Choroid plexus epithelial cell (primary cell): Measurements from ENCODE around the gene MARK4.

Source experiments
- DNase-seq: peaks from one replicate; pipeline ENCODE4 v3.0.0-alpha.2; 2010; ENCODE audit warnings: low read depth
- H3K4me3 ChIP-seq: 2 replicates; pipeline ENCODE4 v1.5.1; 2011; ENCODE audit warnings: low read depth, mild to moderate bottlenecking, control low read depth, low read length, moderate library complexity
- CTCF ChIP-seq: conservative IDR thresholded peaks from 2 replicates; pipeline ENCODE4 v1.5.1; 2011; ENCODE audit warnings: low read depth, mild to moderate bottlenecking, control low read depth, inconsistent platforms, low read length, moderate library complexity

The MARK4 gene

DNA sequence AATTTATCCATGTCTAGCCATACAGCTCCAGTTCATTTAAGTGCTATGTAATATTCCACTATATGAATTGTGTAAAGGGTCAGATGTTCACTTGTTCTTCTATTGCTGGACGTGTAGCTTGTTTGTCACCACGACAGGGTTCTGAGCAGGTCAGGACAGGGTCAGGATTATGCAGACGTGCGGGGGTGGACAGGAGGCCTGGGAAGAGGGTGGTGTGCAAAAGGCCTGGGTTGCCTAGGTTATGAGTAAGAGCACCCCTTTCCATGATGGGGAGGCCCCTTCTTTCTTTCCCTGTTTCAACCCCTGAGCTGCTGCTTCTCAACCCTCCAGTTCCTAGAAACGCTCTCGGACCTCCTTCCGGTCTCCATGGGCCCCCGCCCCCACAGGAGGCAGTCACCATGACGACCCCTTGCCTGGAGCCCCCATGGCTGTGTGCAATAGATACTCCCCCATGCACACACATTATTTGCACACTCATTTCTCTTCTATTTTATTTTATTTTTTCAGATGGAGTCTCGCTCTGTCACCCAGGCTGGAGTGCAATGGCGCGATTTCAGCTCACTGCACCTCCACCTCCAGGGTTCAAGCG is 7.8 kb upstream of the MARK4 start:
- TF ChIP-seq CTCF, result no peak
- no peak for DNase-seq
- H3K4me3 ChIP-seq, result no peak overlapping the region

DNA sequence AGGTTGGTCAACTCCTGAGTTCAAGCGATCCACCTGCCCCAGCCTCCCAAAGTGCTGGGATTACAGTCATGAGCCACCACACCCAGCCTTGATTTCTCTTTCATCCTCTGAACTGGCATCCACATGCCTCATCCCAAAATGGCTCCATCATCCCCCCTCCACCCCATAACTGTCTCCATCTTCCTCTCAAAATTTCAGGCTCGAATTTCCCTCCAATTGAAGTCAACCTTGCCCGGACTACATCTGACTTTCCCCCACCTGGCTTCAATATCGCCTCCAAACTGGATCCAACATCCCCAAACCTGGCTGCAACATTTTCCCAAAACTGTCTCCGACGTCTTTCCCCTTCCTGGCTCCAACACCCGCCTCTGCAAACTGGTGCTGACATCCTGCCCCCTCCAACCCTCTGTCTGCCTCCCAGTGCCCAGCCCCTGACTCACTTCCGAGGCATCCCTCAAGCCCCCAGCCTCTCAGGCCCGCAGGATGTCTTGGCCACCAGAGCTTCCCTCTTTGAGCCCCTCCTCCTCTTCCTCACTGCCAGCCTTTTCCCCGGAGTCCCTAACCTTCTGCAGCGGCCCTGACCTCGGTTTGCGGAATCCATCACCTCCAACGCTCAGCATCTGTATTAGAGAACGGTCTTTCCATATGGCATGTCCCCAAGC is 6.8 kb upstream of the MARK4 start:
- H3K4me3 ChIP-seq, result no peak overlapping the region
- TF ChIP-seq CTCF, result no peak
- no peak for DNase-seq

- no peak for TF ChIP-seq CTCF
- no peak for DNase-seq
- no peak within 1 kb of the TSS for H3K4me3 ChIP-seq
Observed at GRCh38 chr19:45245334-45245787, 5.7 kb upstream of the MARK4 start, which contains the start of gene EXOC3L2. Gene EXOC3L2, minus strand, starts transcription at chr19:45245407. Its CDS starts 6,362 bp downstream, at chr19:45239045.

DNA sequence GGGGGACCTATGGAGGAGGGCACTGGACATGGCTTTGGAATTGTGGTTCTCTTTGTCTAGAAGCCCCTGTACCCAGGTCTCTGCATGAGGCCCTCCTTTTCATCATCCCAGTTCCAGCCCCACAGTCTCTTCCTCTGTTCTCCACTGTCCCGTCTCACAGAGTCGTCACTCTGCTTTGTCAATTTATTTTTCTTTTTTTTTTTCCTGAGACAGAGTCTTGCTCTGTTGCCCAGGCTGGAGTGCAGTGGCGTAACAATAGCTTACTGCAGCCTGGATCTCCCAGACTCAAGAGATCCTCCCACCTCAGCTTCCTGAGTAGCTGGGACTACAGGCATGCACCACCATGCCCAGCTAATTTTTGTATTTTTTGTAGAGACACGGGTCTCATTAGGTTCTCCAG is 5.2 kb upstream of the MARK4 start:
- TF ChIP-seq CTCF, result no peak
- H3K4me3 ChIP-seq, result no peak overlapping the region
- DNase-seq, result no peak

DNA sequence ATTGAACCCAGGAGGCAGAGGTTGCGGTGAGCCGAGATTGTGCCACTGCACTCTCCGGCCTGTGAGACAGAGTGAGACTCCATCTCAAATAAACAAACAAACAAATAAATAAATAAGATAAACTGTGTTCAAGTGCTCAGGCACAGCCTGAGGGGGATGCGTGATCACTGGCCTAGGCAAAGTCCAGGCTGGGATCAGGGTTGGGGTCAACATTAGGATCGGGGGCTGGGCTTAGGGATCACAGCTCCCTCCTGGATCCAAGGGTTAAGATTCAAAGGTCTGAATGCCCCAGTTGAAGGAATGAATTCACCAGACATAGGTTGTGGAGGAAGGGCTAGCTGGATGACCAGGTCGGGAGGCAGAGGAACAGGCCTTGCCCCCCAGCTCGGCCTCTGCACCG is 3.9 kb upstream of the MARK4 start:
- DNase-seq, result no peak
- TF ChIP-seq CTCF, result no peak

DNA sequence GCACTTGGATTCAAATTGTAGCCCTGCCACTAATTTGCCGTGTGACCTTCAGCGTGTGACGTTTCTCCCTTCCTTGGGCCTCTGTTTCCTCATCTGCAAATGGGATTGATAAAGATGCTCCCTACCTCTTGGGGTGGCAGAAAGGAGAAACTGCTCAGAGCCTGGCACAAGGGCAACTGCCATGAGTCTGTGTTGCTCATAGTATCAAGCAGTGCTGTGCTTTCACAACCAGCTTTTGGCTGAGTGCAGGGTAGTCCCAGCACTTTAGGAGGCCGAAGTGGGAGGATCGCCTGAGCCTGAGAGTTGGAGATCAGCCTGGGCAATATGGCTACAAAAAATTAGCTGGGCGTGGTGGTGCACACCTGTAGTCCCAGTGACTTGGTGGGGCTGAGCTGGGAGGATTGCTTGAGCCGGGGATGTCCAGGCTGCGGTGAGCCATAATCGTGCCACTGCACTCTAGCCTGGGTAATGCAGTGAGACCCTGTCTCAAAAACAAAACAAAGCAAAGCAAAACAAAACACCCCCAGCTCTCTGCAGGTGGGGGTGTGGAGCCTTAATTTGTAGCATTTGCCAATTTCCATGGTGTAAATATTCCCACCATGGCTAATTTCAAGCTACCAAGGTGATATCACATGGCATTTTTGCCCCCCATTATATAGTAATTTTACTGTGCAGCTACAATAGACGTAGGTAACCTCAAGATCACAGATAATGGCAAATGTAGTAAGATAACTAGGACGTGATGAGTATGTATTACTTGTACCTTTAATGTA is 1.6 kb upstream of the MARK4 start:
- no peak for DNase-seq
- no peak overlapping the region for H3K4me3 ChIP-seq
- no peak for TF ChIP-seq CTCF

More for the DNA sequence above, 3.9 kb upstream of the MARK4 start:
- no peak overlapping the region for H3K4me3 ChIP-seq
